Measurements from ENCODE around the gene MAGI1. TPM values are rescaled to one million over a fixed set of nuclear protein-coding genes. Genes with fewer than 3 reads are reported as not detected.

The MAGI1 gene
- total RNA-seq, 4 donors from 2014 or later = 42.4 to 71.6 (median 50.2) TPM

- 38 to 43% methylated on average over 3 of the region's 3 CpGs for WGBS, 2 donors
- intact Hi-C loops (cut with DNase I; ENCODE audit: low total_unique reads) = no loop called here
- DNase-seq (ENCODE audit: low spot score in 2 of 2) = no peak
- TF ChIP-seq CTCF (IDR thresholded peaks at IDR 0.05) = no peak
- TF ChIP-seq POLR2A (IDR thresholded peaks at IDR 0.05) = no peak
- no peak overlapping the region for H3K4me3 ChIP-seq (ENCODE audit: low read depth, poor library complexity, severe bottlenecking)
Measured at GRCh38 chr3:65604863-65605526, 433.7 kb downstream of the MAGI1 start.

- WGBS, 2 donors = 90 to 92% methylated on average over 4 of the region's 4 CpGs
- no peak for DNase-seq (ENCODE audit: low spot score in 2 of 2)
- intact Hi-C loops (cut with DNase I; ENCODE audit: low total_unique reads) = no loop called here
- TF ChIP-seq POLR2A (IDR thresholded peaks at IDR 0.05) = no peak
- no peak for TF ChIP-seq CTCF (IDR thresholded peaks at IDR 0.05)
- no peak overlapping the region for H3K4me3 ChIP-seq (ENCODE audit: low read depth, poor library complexity, severe bottlenecking)
Measured at GRCh38 chr3:65603631-65604030, 435.1 kb downstream of the MAGI1 start.

GRCh38 chr3:65600888-65601287, 437.8 kb downstream of the MAGI1 start:
- TF ChIP-seq CTCF (IDR thresholded peaks at IDR 0.05) = no peak
- TF ChIP-seq POLR2A (IDR thresholded peaks at IDR 0.05) = no peak
- intact Hi-C loops (cut with DNase I; ENCODE audit: low total_unique reads) = no loop called here
- no peak overlapping the region for H3K4me3 ChIP-seq (ENCODE audit: low read depth, poor library complexity, severe bottlenecking)
- WGBS, 2 donors = 73 to 80% methylated on average over 2 of the region's 2 CpGs
- no peak for DNase-seq (ENCODE audit: low spot score in 2 of 2)

GRCh38 chr3:65597952-65598413, 440.7 kb downstream of the MAGI1 start:
- intact Hi-C loops (cut with DNase I; ENCODE audit: low total_unique reads) = no loop called here
- WGBS, 2 donors = 26% methylated on average over 20 of the region's 20 CpGs
- H3K4me3 ChIP-seq (ENCODE audit: low read depth, poor library complexity, severe bottlenecking) = no peak overlapping the region
- no peak for DNase-seq (ENCODE audit: low spot score in 2 of 2)
- TF ChIP-seq POLR2A (IDR thresholded peaks at IDR 0.05) = no peak

- no peak for DNase-seq (ENCODE audit: low spot score in 2 of 2)
- H3K4me3 ChIP-seq (ENCODE audit: low read depth, poor library complexity, severe bottlenecking) = no peak overlapping the region
- TF ChIP-seq POLR2A (IDR thresholded peaks at IDR 0.05) (no peak), CTCF (IDR thresholded peaks at IDR 0.05) (no peak)
- WGBS, 2 donors = 10 to 11% methylated on average over 24 to 27 of the region's 34 CpGs
- intact Hi-C loops (cut with DNase I; ENCODE audit: low total_unique reads) = no loop called here
Measured at GRCh38 chr3:65597226-65597951, 441.3 kb downstream of the MAGI1 start.

- no peak overlapping the region for H3K4me3 ChIP-seq (ENCODE audit: low read depth, poor library complexity, severe bottlenecking)
- DNase-seq (ENCODE audit: low spot score in 2 of 2) = no peak
- TF ChIP-seq POLR2A (IDR thresholded peaks at IDR 0.05) (no peak), CTCF (IDR thresholded peaks at IDR 0.05) (no peak)
- 39 to 53% methylated on average over 13 of the region's 13 CpGs for WGBS, 2 donors
- intact Hi-C loops (cut with DNase I; ENCODE audit: low total_unique reads) = no loop called here
Measured at GRCh38 chr3:65596571-65597225, 442.0 kb downstream of the MAGI1 start.

Data from lower leg skin (tissue), 4 donors.